HepG2 (cell line): ENCODE data around the gene EXOC3L2. TPM values are rescaled to one million over a fixed set of nuclear protein-coding genes. Genes with fewer than 3 reads are reported as not detected.

Source experiments
- MYC ChIP-seq: sonication (generic); formaldehyde crosslinking; IDR thresholded peaks from 2 replicates; pipeline ENCODE4 v1.9.0; 2021; ENCODE audit warnings: missing genetic modification reagents, borderline replicate concordance
- NFYB ChIP-seq: sonication (generic); formaldehyde crosslinking; IDR thresholded peaks from 2 replicates; pipeline ENCODE4 v1.4.0; 2020; ENCODE audit warnings: missing genetic modification reagents
- PRMT3 ChIP-seq: sonication (generic); formaldehyde crosslinking; IDR thresholded peaks from 2 replicates; pipeline ENCODE4 v1.8.1; 2022; ENCODE audit warnings: low read depth, mild to moderate bottlenecking, moderate library complexity, missing genetic modification reagents, borderline replicate concordance
- ZNF260 ChIP-seq: sonication (generic); formaldehyde crosslinking; IDR thresholded peaks from 2 replicates; pipeline ENCODE4 v1.4.0; 2020; ENCODE audit warnings: missing genetic modification reagents, low read depth, mild to moderate bottlenecking, borderline replicate concordance
- ZSCAN21 ChIP-seq: sonication (generic); formaldehyde crosslinking; IDR thresholded peaks from 2 replicates; pipeline ENCODE4 v1.8.0; 2022; ENCODE audit warnings: mild to moderate bottlenecking, missing genetic modification reagents, moderate library complexity, borderline replicate concordance
- polyA plus RNA-seq, 8 experiments: library from polyadenylated mRNA; depleted of rRNA in 3 of 8; stranded (reverse) in 7 of 8; unstranded in 1 of 8; fragments of >200 nt; fragmentation: Illumina TruSeq in 4 of 8; extraction: Trizol in 4 of 8; gene quantifications; 2 replicates each; pipeline versions ENCODE4 v1.2.1 to v1.2.3, GENCODE V29; 2011 to 2016; ENCODE audit warnings: low read depth in 4 of 8, missing spikeins in 1 of 8, mixed read lengths in 1 of 8; ENCODE audit not compliant: insufficient read depth in 1 of 8
- total RNA-seq, 5 experiments: library from RNA; depleted of rRNA; stranded (reverse); fragments of >200 nt; fragmentation: Illumina TruSeq; extraction: Trizol; gene quantifications; 2 replicates each; pipeline ENCODE4 v1.2.3, GENCODE V29; 2016; ENCODE audit warnings: low read depth in 1 of 5
- TF ChIP-seq, protein P1 (sequence below): sonication (generic); formaldehyde crosslinking; IDR thresholded peaks from 2 replicates; pipeline ENCODE4 v1.5.0; 2020; ENCODE audit warnings: mild to moderate bottlenecking, missing genetic modification reagents, borderline replicate concordance
- TF ChIP-seq, protein P2 (sequence below): sonication (generic); formaldehyde crosslinking; IDR thresholded peaks from 2 replicates; pipeline ENCODE4 v1.4.0; 2020; ENCODE audit warnings: mild to moderate bottlenecking, missing genetic modification reagents
- TF ChIP-seq, protein P3 (sequence below): sonication (generic); formaldehyde crosslinking; IDR thresholded peaks from 2 replicates; pipeline ENCODE4 v1.5.1; 2020; ENCODE audit warnings: missing genetic modification reagents, mild to moderate bottlenecking, borderline replicate concordance
- TF ChIP-seq, protein P4 (sequence below): sonication (generic); formaldehyde crosslinking; IDR thresholded peaks from 2 replicates; pipeline ENCODE4 v1.5.0; 2020; ENCODE audit warnings: missing genetic modification reagents
- TF ChIP-seq, protein P5 (sequence below): sonication (generic); formaldehyde crosslinking; conservative IDR thresholded peaks from 2 replicates; pipeline ENCODE4 v1.8.1; 2023; ENCODE audit warnings: missing genetic modification reagents
- TF ChIP-seq, protein P6 (sequence below): sonication (generic); formaldehyde crosslinking; IDR thresholded peaks from 2 replicates; pipeline ENCODE4 v1.4.0; 2020; ENCODE audit warnings: mild to moderate bottlenecking, missing genetic modification reagents
- TF ChIP-seq, protein P7 (sequence below): sonication (generic); formaldehyde crosslinking; IDR thresholded peaks from 2 replicates; pipeline ENCODE4 v1.4.0; 2020; ENCODE audit warnings: mild to moderate bottlenecking, missing genetic modification reagents, borderline replicate concordance

Gene EXOC3L2
- total and polyA plus RNA-seq, 2 of the 13 experiments (the other 11 are each of a cell fraction or from before 2014, with no cell fraction given), result 0.21 TPM; not detected in 1

DNA sequence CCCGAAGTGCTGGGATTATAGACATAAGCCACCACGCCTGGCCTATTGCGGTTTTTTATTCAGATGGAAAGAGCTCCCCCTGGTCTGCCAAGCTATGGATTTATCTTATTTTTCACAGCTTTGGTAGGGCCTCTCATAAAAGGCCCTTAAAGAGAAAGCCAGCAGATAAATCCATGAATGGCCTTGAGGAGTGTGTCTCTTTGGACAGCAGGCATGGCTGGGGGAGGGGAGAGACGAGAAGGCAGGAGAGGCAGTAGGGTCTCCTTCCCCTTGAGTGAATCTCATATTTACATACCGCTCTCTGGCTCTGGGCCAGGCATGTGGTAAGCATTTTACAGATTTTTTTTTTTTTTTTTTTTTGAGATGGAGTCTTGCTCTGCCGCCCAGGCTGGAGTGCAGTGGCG is 31.1 kb upstream of the EXOC3L2 start (continued):
- TF ChIP-seq, protein P1, sequence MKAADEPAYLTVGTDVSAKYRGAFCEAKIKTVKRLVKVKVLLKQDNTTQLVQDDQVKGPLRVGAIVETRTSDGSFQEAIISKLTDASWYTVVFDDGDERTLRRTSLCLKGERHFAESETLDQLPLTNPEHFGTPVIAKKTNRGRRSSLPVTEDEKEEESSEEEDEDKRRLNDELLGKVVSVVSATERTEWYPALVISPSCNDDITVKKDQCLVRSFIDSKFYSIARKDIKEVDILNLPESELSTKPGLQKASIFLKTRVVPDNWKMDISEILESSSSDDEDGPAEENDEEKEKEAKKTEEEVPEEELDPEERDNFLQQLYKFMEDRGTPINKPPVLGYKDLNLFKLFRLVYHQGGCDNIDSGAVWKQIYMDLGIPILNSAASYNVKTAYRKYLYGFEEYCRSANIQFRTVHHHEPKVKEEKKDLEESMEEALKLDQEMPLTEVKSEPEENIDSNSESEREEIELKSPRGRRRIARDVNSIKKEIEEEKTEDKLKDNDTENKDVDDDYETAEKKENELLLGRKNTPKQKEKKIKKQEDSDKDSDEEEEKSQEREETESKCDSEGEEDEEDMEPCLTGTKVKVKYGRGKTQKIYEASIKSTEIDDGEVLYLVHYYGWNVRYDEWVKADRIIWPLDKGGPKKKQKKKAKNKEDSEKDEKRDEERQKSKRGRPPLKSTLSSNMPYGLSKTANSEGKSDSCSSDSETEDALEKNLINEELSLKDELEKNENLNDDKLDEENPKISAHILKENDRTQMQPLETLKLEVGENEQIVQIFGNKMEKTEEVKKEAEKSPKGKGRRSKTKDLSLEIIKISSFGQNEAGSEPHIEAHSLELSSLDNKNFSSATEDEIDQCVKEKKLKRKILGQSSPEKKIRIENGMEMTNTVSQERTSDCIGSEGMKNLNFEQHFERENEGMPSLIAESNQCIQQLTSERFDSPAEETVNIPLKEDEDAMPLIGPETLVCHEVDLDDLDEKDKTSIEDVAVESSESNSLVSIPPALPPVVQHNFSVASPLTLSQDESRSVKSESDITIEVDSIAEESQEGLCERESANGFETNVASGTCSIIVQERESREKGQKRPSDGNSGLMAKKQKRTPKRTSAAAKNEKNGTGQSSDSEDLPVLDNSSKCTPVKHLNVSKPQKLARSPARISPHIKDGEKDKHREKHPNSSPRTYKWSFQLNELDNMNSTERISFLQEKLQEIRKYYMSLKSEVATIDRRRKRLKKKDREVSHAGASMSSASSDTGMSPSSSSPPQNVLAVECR (CRISPR knock-in tag), result peak; percentile 40; the same call in 1 of the 2 replicates
- no peak for TF ChIP-seq PRMT3 (CRISPR knock-in tag)
- TF ChIP-seq, protein P2, sequence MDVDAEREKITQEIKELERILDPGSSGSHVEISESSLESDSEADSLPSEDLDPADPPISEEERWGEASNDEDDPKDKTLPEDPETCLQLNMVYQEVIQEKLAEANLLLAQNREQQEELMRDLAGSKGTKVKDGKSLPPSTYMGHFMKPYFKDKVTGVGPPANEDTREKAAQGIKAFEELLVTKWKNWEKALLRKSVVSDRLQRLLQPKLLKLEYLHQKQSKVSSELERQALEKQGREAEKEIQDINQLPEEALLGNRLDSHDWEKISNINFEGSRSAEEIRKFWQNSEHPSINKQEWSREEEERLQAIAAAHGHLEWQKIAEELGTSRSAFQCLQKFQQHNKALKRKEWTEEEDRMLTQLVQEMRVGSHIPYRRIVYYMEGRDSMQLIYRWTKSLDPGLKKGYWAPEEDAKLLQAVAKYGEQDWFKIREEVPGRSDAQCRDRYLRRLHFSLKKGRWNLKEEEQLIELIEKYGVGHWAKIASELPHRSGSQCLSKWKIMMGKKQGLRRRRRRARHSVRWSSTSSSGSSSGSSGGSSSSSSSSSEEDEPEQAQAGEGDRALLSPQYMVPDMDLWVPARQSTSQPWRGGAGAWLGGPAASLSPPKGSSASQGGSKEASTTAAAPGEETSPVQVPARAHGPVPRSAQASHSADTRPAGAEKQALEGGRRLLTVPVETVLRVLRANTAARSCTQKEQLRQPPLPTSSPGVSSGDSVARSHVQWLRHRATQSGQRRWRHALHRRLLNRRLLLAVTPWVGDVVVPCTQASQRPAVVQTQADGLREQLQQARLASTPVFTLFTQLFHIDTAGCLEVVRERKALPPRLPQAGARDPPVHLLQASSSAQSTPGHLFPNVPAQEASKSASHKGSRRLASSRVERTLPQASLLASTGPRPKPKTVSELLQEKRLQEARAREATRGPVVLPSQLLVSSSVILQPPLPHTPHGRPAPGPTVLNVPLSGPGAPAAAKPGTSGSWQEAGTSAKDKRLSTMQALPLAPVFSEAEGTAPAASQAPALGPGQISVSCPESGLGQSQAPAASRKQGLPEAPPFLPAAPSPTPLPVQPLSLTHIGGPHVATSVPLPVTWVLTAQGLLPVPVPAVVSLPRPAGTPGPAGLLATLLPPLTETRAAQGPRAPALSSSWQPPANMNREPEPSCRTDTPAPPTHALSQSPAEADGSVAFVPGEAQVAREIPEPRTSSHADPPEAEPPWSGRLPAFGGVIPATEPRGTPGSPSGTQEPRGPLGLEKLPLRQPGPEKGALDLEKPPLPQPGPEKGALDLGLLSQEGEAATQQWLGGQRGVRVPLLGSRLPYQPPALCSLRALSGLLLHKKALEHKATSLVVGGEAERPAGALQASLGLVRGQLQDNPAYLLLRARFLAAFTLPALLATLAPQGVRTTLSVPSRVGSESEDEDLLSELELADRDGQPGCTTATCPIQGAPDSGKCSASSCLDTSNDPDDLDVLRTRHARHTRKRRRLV (CRISPR knock-in tag), result no peak
- TF ChIP-seq, protein P3, sequence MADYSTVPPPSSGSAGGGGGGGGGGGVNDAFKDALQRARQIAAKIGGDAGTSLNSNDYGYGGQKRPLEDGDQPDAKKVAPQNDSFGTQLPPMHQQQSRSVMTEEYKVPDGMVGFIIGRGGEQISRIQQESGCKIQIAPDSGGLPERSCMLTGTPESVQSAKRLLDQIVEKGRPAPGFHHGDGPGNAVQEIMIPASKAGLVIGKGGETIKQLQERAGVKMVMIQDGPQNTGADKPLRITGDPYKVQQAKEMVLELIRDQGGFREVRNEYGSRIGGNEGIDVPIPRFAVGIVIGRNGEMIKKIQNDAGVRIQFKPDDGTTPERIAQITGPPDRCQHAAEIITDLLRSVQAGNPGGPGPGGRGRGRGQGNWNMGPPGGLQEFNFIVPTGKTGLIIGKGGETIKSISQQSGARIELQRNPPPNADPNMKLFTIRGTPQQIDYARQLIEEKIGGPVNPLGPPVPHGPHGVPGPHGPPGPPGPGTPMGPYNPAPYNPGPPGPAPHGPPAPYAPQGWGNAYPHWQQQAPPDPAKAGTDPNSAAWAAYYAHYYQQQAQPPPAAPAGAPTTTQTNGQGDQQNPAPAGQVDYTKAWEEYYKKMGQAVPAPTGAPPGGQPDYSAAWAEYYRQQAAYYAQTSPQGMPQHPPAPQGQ (CRISPR knock-in tag), result no peak
- TF ChIP-seq NFYB (CRISPR knock-in tag), result no peak
- TF ChIP-seq, protein P4, sequence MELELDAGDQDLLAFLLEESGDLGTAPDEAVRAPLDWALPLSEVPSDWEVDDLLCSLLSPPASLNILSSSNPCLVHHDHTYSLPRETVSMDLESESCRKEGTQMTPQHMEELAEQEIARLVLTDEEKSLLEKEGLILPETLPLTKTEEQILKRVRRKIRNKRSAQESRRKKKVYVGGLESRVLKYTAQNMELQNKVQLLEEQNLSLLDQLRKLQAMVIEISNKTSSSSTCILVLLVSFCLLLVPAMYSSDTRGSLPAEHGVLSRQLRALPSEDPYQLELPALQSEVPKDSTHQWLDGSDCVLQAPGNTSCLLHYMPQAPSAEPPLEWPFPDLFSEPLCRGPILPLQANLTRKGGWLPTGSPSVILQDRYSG (CRISPR knock-in tag), result no peak
- TF ChIP-seq MYC (CRISPR knock-in tag), result 0 out of 2 replicates have a peak, but pooled peaks have one; percentile 39
- no peak for TF ChIP-seq ZNF260 (CRISPR knock-in tag)
- TF ChIP-seq, protein P5, sequence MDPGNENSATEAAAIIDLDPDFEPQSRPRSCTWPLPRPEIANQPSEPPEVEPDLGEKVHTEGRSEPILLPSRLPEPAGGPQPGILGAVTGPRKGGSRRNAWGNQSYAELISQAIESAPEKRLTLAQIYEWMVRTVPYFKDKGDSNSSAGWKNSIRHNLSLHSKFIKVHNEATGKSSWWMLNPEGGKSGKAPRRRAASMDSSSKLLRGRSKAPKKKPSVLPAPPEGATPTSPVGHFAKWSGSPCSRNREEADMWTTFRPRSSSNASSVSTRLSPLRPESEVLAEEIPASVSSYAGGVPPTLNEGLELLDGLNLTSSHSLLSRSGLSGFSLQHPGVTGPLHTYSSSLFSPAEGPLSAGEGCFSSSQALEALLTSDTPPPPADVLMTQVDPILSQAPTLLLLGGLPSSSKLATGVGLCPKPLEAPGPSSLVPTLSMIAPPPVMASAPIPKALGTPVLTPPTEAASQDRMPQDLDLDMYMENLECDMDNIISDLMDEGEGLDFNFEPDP, result no peak
- TF ChIP-seq, protein P6, sequence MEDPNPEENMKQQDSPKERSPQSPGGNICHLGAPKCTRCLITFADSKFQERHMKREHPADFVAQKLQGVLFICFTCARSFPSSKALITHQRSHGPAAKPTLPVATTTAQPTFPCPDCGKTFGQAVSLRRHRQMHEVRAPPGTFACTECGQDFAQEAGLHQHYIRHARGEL (CRISPR knock-in tag), result no peak
- TF ChIP-seq, protein P7, sequence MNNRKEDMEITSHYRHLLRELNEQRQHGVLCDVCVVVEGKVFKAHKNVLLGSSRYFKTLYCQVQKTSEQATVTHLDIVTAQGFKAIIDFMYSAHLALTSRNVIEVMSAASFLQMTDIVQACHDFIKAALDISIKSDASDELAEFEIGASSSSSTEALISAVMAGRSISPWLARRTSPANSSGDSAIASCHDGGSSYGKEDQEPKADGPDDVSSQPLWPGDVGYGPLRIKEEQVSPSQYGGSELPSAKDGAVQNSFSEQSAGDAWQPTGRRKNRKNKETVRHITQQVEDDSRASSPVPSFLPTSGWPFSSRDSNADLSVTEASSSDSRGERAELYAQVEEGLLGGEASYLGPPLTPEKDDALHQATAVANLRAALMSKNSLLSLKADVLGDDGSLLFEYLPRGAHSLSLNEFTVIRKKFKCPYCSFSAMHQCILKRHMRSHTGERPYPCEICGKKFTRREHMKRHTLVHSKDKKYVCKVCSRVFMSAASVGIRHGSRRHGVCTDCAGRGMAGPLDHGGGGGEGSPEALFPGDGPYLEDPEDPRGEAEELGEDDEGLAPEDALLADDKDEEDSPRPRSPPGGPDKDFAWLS (CRISPR knock-in tag), result no peak
- TF ChIP-seq ZSCAN21 (CRISPR knock-in tag), result no peak
